GM23338 (cell line): ENCODE data around the gene OR2S2. TPM values are rescaled to one million over a fixed set of nuclear protein-coding genes. Genes with fewer than 3 reads are reported as not detected.

Experiments used
- ATAC-seq: fragments of 200-7000 bp; cut with Tn5 transposase; 3 replicates; pipeline ENCODE4 v1.9.1; 2020
- DNase-seq: peaks from one replicate; pipeline ENCODE4 v3.0.0-alpha.2; 2015; ENCODE audit warnings: low spot score
- H2AFZ ChIP-seq: fragments of 200-600 bp; sonication (generic); 2 replicates; pipeline ENCODE4 v1.8.0; 2016; ENCODE audit warnings: antibody characterized with exemption, mild to moderate bottlenecking, moderate library complexity
- H3F3A ChIP-seq: fragments of 200-600 bp; sonication (generic); replicated peaks from 2 replicates; pipeline ENCODE4 v1.8.0; 2017; ENCODE audit warnings: antibody characterized with exemption, mixed run types, low read depth
- H3K27ac ChIP-seq: fragments of 200-600 bp; sonication (generic); 2 replicates; pipeline ENCODE4 v1.6.1; 2016; ENCODE audit warnings: low read depth
- H3K27me3 ChIP-seq: fragments of 200-600 bp; sonication (generic); 2 replicates; pipeline ENCODE4 v1.8.0; 2016; ENCODE audit warnings: mild to moderate bottlenecking, mixed run types, moderate library complexity; ENCODE audit not compliant: insufficient read depth
- H3K36me3 ChIP-seq: fragments of 200-600 bp; sonication (generic); 2 replicates; pipeline ENCODE4 v1.8.0; 2016; ENCODE audit warnings: mild to moderate bottlenecking; ENCODE audit not compliant: insufficient read depth
- H3K4me1 ChIP-seq: fragments of 200-600 bp; sonication (generic); 2 replicates; pipeline ENCODE4 v1.8.0; 2016; ENCODE audit warnings: mild to moderate bottlenecking, moderate library complexity; ENCODE audit not compliant: insufficient read depth
- H3K4me2 ChIP-seq: fragments of 200-600 bp; sonication (generic); 2 replicates; pipeline ENCODE4 v1.7.1; 2017; ENCODE audit warnings: mixed run types
- H3K4me3 ChIP-seq: fragments of 200-600 bp; sonication (generic); 2 replicates; pipeline ENCODE4 v1.6.1; 2016; ENCODE audit warnings: mixed run types
- H3K79me2 ChIP-seq: fragments of 200-600 bp; sonication (generic); replicated peaks from 2 replicates; pipeline ENCODE4 v1.8.0; 2017; ENCODE audit warnings: mild to moderate bottlenecking; ENCODE audit not compliant: insufficient read depth
- H3K9me2 ChIP-seq: fragments of 200-600 bp; sonication (generic); 2 replicates; pipeline ENCODE4 v1.8.0; 2017; ENCODE audit not compliant: insufficient read depth
- H4K20me1 ChIP-seq: fragments of 200-600 bp; sonication (generic); replicated peaks from 2 replicates; pipeline ENCODE4 v1.8.0; 2017; ENCODE audit warnings: mild to moderate bottlenecking; ENCODE audit not compliant: insufficient read depth
- H3K27ac Mint-ChIP-seq: 2 replicates; pipeline ENCODE4 v1.8.0; 2020; ENCODE audit warnings: inconsistent platforms, mild to moderate bottlenecking, moderate library complexity, mixed read lengths
- H3K27me3 Mint-ChIP-seq: 3 replicates; pipeline ENCODE4 v1.8.0; 2022; ENCODE audit warnings: low read depth, mild to moderate bottlenecking, moderate library complexity, mixed read lengths, inconsistent platforms; ENCODE audit not compliant: insufficient read depth, poor library complexity
- H3K36me3 Mint-ChIP-seq: 3 replicates; pipeline ENCODE4 v1.8.0; 2021; ENCODE audit warnings: low read depth, mild to moderate bottlenecking, inconsistent platforms, moderate library complexity, mixed read lengths
- H3K4me1 Mint-ChIP-seq: 3 replicates; pipeline ENCODE4 v1.8.0; 2020; ENCODE audit warnings: mild to moderate bottlenecking, inconsistent platforms, mixed read lengths
- H3K4me3 Mint-ChIP-seq: 3 replicates; pipeline ENCODE4 v1.8.0; 2021; ENCODE audit warnings: moderate library complexity, mild to moderate bottlenecking, inconsistent platforms, mixed read lengths
- H3K9me3 Mint-ChIP-seq: 3 replicates; pipeline ENCODE4 v1.8.0; 2020; ENCODE audit warnings: moderate library complexity, mild to moderate bottlenecking, inconsistent platforms, mixed read lengths
- CREB1 ChIP-seq: fragments of 250-450 bp; sonication (Bioruptor Pico); IDR thresholded peaks from 2 replicates; pipeline ENCODE4 v1.5.0; 2020; ENCODE audit warnings: low read depth, mild to moderate bottlenecking, moderate library complexity
- EZH2 ChIP-seq: fragments of 200-600 bp; sonication (generic); IDR thresholded peaks from one replicate; pipeline ENCODE4 v1.8.0; 2017; ENCODE audit warnings: antibody characterized with exemption, mild to moderate bottlenecking, low read depth; ENCODE audit not compliant: unreplicated experiment
- EZH2phosphoT487 ChIP-seq: fragments of 200-600 bp; sonication (generic); IDR thresholded peaks from one replicate; pipeline ENCODE4 v1.8.1; 2018; ENCODE audit warnings: antibody characterized with exemption; ENCODE audit not compliant: unreplicated experiment
- JUNB ChIP-seq: IDR thresholded peaks from one replicate; pipeline ENCODE4 v1.6.1; 2016; ENCODE audit warnings: antibody characterized with exemption; ENCODE audit not compliant: unreplicated experiment
- NANOG ChIP-seq: IDR thresholded peaks from 2 replicates; pipeline ENCODE4 v1.6.1; 2016; ENCODE audit warnings: antibody characterized with exemption, borderline replicate concordance
- POLR2AphosphoS5 ChIP-seq: IDR thresholded peaks from 2 replicates; pipeline ENCODE4 v1.6.1; 2016; ENCODE audit warnings: antibody characterized with exemption, low read depth
- REST ChIP-seq: IDR thresholded peaks from one replicate; pipeline ENCODE4 v1.6.1; 2018; ENCODE audit warnings: antibody characterized with exemption; ENCODE audit not compliant: unreplicated experiment
- ZNF114 ChIP-seq: fragments of 250-450 bp; sonication (Bioruptor Pico); IDR thresholded peaks from 2 replicates; pipeline ENCODE4 v1.5.0; 2020; ENCODE audit warnings: mild to moderate bottlenecking, moderate library complexity
- ZNF331 ChIP-seq: fragments of 250-450 bp; sonication (Bioruptor Pico); IDR thresholded peaks from 2 replicates; pipeline ENCODE4 v1.5.0; 2020; ENCODE audit warnings: low read depth, mild to moderate bottlenecking, moderate library complexity
- ZNF462 ChIP-seq: fragments of 250-450 bp; sonication (Bioruptor Pico); IDR thresholded peaks from 2 replicates; pipeline ENCODE4 v1.5.0; 2020; ENCODE audit warnings: mild to moderate bottlenecking, moderate library complexity
- polyA plus RNA-seq: library from polyadenylated mRNA; unstranded; fragments of >200 nt; fragmentation: Nextera tagmentation; extraction: Ambion mirVana; gene quantifications from 2 replicates; pipeline ENCODE4 v1.2.1, GENCODE V29; 2016
- total RNA-seq: library from RNA; depleted of rRNA; stranded (reverse); fragments of >200 nt; shearing (Covaris generic); gene quantifications from 2 replicates; pipeline ENCODE4 v1.2.3, GENCODE V29; 2014

OR2S2 gene
- total and polyA plus RNA-seq, 2 experiments from 2014 or later = not detected

- Mint-ChIP-seq H3K36me3 (no peaks in the 10 kb centered on the region), H3K9me3 (peaks cover 8% of the 10 kb centered on the region; the same call in 2 of the 3 replicates), H3K4me1 (no peaks in the 10 kb centered on the region; the same call in 2 of the 3 replicates), H3K27me3 (peaks cover 2% of the 10 kb centered on the region), H3K27ac (no peak overlapping the region), H3K4me3 (no peak overlapping the region)
- DNase-seq (no peak), ATAC-seq (no peak)
- no peaks in the 10 kb centered on the region for H3K79me2 ChIP-seq
- no peaks in the 10 kb centered on the region for H3K27me3 ChIP-seq
- H3K4me3 ChIP-seq = no peak overlapping the region
- H3K9me2 ChIP-seq = 0 out of 2 replicates have a peak, but pooled peaks cover 6% of the 10 kb centered on the region
- no peak overlapping the region for H2AFZ ChIP-seq
- H3K27ac ChIP-seq = no peak overlapping the region
- H3F3A ChIP-seq = no peaks in the 10 kb centered on the region
- H3K4me2 ChIP-seq = no peak overlapping the region
- H4K20me1 ChIP-seq = no peaks in the 10 kb centered on the region
- TF ChIP-seq POLR2AphosphoS5 = no peak
- TF ChIP-seq ZNF331 (CRISPR knock-in tag) = no peak
- TF ChIP-seq REST = no peak
- TF ChIP-seq CREB1 (CRISPR knock-in tag) = no peak
- TF ChIP-seq EZH2 = no peak
- no peak for TF ChIP-seq EZH2phosphoT487
- no peak for TF ChIP-seq JUNB
- no peak for TF ChIP-seq NANOG
- no peak for TF ChIP-seq ZNF114
- no peak for TF ChIP-seq ZNF462 (CRISPR knock-in tag)
- H3K36me3 ChIP-seq = no peaks in the 10 kb centered on the region
- no peaks in the 10 kb centered on the region for H3K4me1 ChIP-seq
Measured at GRCh38 chr9:36005891-36006290, 47.9 kb upstream of the OR2S2 start.
